Muscle layer of duodenum (tissue), 2 donors: ENCODE results near the gene PAK2.
A peak's percentile ranks its signal among the peaks of the same experiment; 100 is the strongest.

Experiments used
- H3K27ac ChIP-seq: one replicate; pipeline ENCODE4 v1.7.0; 2013; ENCODE audit warnings: mild to moderate bottlenecking, low read length
- H3K27me3 ChIP-seq: one replicate; pipeline ENCODE4 v1.7.0; 2013; ENCODE audit warnings: low read depth, mild to moderate bottlenecking, control low read depth, low read length
- H3K36me3 ChIP-seq, 2 donors: one replicate each; pipeline ENCODE4 v1.7.0; 2013; ENCODE audit warnings: low read length in 2 of 2, control low read depth in 1 of 2, mild to moderate bottlenecking in 1 of 2; ENCODE audit not compliant: insufficient read depth in 2 of 2, control insufficient read depth in 1 of 2
- H3K4me1 ChIP-seq, 2 donors: one replicate each; pipeline ENCODE4 v1.7.0; 2013; ENCODE audit warnings: low read length in 2 of 2, mild to moderate bottlenecking in 2 of 2, control low read depth in 1 of 2, moderate library complexity in 1 of 2; ENCODE audit not compliant: insufficient read depth in 2 of 2, control insufficient read depth in 1 of 2
- H3K4me3 ChIP-seq, 2 donors: one replicate each; pipeline ENCODE4 v1.7.0; 2013; ENCODE audit warnings: low read length in 2 of 2, low read depth in 1 of 2, mild to moderate bottlenecking in 1 of 2
- H3K9me3 ChIP-seq, 2 donors: one replicate each; pipeline ENCODE4 v1.7.0; 2013; ENCODE audit warnings: low read length in 2 of 2, control low read depth in 1 of 2, mild to moderate bottlenecking in 1 of 2; ENCODE audit not compliant: control insufficient read depth in 1 of 2
- donor health status: healthy.

PAK2 gene

GRCh38 chr3:196739671-196740480 is at the start of gene PAK2:
Gene PAK2, plus strand, starts transcription at chr3:196739857. Its CDS starts 42,790 bp downstream, at chr3:196782647.
- Histone ChIP-seq H3K27ac (peak within 1 kb of the TSS; percentile 99), H3K27me3 (no peaks in the 10 kb centered on the region), H3K36me3 (peaks cover 0 to 10% of the 10 kb centered on the region in 2 donors), H3K4me3 (peak within 1 kb of the TSS; percentile 90 to 91), H3K9me3 (no peaks in the 10 kb centered on the region), H3K4me1 (peaks cover 0 to 16% of the 10 kb centered on the region in 2 donors)

DNA sequence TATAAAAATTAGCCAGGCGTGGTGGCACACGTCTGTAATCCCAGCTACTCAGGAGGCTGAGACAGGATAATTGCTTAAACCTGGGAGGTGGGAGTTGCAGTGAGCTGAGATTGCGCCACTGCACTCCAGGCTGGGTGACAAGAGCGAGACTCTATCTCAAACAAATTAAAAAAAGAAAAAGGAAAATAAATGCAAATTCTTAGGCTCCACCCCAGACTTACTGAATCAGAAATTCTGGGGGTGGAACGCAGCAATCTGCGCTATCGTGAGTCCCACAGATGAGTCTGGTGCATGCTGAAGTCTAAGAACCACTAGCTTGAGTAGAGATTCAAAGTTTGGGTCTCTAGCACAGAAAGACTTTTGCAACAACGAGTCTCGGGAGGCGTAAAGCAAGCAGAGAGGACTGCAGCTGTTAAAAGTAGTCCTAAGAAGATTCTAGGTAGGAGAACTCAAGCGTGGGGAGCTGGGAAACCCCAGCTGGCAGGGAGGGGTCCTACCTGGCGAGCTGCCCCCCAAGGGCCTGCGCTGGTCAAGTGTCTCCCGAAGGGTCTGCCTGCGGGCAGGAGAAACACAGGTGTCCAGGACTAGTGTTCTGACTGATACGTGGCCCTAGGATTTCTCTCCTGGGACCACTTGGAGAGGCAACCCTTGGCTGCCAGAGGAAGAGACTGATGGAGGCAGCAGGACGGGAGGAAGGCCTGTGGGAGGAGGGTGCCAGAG is 49.6 kb upstream of the PAK2 start:
- no peaks in the 10 kb centered on the region for H3K27me3 ChIP-seq
- H3K27ac ChIP-seq = no peak overlapping the region
- no peaks in the 10 kb centered on the region for H3K4me1 ChIP-seq
- no peaks in the 10 kb centered on the region for H3K9me3 ChIP-seq
- H3K4me3 ChIP-seq = no peak overlapping the region
- H3K36me3 ChIP-seq = no peaks in the 10 kb centered on the region

- Histone ChIP-seq H3K9me3 (no peaks in the 10 kb centered on the region), H3K36me3 (no peaks in the 10 kb centered on the region), H3K4me1 (no peaks in the 10 kb centered on the region), H3K4me3 (no peak overlapping the region), H3K27me3 (no peaks in the 10 kb centered on the region), H3K27ac (no peak overlapping the region)
These were observed 48.3 kb upstream of the PAK2 start for GRCh38 chr3:196691386-196691785.

GRCh38 chr3:196694202-196694638 is 45.4 kb upstream of the PAK2 start:
- no peaks in the 10 kb centered on the region for H3K4me1 ChIP-seq
- no peak overlapping the region for H3K27ac ChIP-seq
- H3K4me3 ChIP-seq = no peak overlapping the region
- H3K27me3 ChIP-seq = no peaks in the 10 kb centered on the region
- H3K36me3 ChIP-seq = no peaks in the 10 kb centered on the region
- no peaks in the 10 kb centered on the region for H3K9me3 ChIP-seq

GRCh38 chr3:196694941-196695848 is 44.5 kb upstream of the PAK2 start:
- no peak overlapping the region for H3K27ac ChIP-seq
- H3K9me3 ChIP-seq = no peaks in the 10 kb centered on the region
- H3K4me3 ChIP-seq = no peak overlapping the region
- no peaks in the 10 kb centered on the region for H3K36me3 ChIP-seq
- no peaks in the 10 kb centered on the region for H3K4me1 ChIP-seq
- no peaks in the 10 kb centered on the region for H3K27me3 ChIP-seq

- H3K4me3 ChIP-seq = no peak overlapping the region
- H3K27me3 ChIP-seq = no peaks in the 10 kb centered on the region
- H3K36me3 ChIP-seq = no peaks in the 10 kb centered on the region
- no peaks in the 10 kb centered on the region for H3K9me3 ChIP-seq
- no peak overlapping the region for H3K27ac ChIP-seq
- no peaks in the 10 kb centered on the region for H3K4me1 ChIP-seq
These were observed 43.8 kb upstream of the PAK2 start for GRCh38 chr3:196695849-196696226.

DNA sequence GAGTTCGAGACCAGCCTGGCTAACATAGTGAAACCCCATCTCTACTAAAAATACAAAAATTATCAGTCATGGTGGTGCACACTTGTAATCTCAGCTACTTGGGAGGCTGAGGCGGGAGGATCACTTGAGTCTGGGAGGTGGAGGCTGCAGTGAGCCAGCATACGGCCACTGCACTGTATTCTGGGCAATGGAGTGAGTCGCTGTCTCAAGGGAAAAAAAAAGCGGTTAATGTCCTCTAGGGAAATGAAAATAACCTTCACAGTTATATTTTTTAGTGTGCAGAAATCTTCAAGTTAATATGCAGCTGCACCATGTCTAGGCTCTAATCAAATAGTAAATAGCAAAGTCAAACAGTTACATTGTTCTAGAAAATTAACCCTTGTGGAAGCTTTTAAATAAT is 42.4 kb upstream of the PAK2 start:
- H3K4me1 ChIP-seq = no peaks in the 10 kb centered on the region
- no peaks in the 10 kb centered on the region for H3K27me3 ChIP-seq
- H3K36me3 ChIP-seq = no peaks in the 10 kb centered on the region
- H3K9me3 ChIP-seq = no peaks in the 10 kb centered on the region
- no peak overlapping the region for H3K4me3 ChIP-seq
- no peak overlapping the region for H3K27ac ChIP-seq

DNA sequence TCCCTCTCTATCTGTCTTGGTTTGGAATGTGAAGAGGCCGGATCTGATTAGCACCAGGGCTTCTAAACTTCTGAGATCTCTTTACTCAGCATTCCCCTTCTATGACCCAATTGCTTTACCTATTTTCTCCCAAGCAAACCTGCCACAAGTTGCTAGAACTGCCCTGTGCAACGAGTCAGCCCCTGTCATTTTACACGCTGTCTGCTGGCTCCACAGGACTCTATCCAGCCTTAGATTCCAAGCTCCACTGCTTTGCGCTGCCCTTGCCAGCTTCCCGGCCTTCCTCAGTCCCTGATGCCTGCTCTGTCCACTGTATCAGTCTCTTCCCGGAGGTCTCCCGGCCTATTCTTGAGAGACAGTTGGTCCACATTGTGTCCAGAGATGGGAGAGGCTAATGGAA is 39.9 kb upstream of the PAK2 start:
- Histone ChIP-seq H3K27me3 (no peaks in the 10 kb centered on the region), H3K9me3 (no peaks in the 10 kb centered on the region), H3K4me1 (no peaks in the 10 kb centered on the region), H3K36me3 (no peaks in the 10 kb centered on the region), H3K27ac (no peak overlapping the region), H3K4me3 (no peak overlapping the region)

GRCh38 chr3:196700801-196701200 is 38.9 kb upstream of the PAK2 start:
- Histone ChIP-seq H3K27me3 (no peaks in the 10 kb centered on the region), H3K4me3 (no peak overlapping the region), H3K27ac (no peak overlapping the region), H3K9me3 (no peaks in the 10 kb centered on the region), H3K4me1 (no peaks in the 10 kb centered on the region), H3K36me3 (no peaks in the 10 kb centered on the region)

DNA sequence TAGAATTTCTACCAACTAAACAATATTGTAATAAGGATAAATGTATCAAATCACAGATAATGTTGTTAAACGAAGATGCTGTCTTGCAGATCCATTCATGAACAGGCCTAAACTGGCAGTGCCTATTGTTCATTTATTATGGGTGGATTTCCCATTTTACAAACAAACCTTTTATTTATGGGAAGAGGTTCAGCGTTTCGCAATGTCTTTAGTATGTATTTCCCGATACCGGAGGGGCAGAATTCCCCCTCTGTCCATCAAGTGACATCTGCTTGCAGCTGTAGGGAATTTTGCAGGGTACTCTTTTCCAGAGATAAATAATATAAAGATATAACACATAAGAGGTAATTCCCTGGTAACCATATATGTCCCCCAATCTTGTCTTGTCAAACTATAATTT is 33.3 kb upstream of the PAK2 start:
- Histone ChIP-seq H3K4me1 (peaks cover 0 to 3% of the 10 kb centered on the region in 2 donors), H3K4me3 (no peak overlapping the region), H3K27ac (no peak overlapping the region), H3K9me3 (no peaks in the 10 kb centered on the region), H3K36me3 (no peaks in the 10 kb centered on the region), H3K27me3 (no peaks in the 10 kb centered on the region)

- no peaks in the 10 kb centered on the region for H3K27me3 ChIP-seq
These were observed 32.9 kb upstream of the PAK2 start for GRCh38 chr3:196706731-196707130.

More at GRCh38 chr3:196706731-196707130, 32.9 kb upstream of the PAK2 start:
- Histone ChIP-seq H3K4me3 (no peak overlapping the region), H3K36me3 (no peaks in the 10 kb centered on the region), H3K4me1 (peaks cover 0 to 7% of the 10 kb centered on the region in 2 donors), H3K9me3 (no peaks in the 10 kb centered on the region), H3K27ac (no peak overlapping the region)
